Loucy (cell line): ENCODE results near the gene SCRN2.

Experiments used
- CTCF ChIP-seq: fragments of 200-600 bp; sonication (generic); conservative IDR thresholded peaks from 2 replicates; pipeline ENCODE4 v1.5.1; 2014; ENCODE audit warnings: mild to moderate bottlenecking, antibody characterized with exemption, low read length
- EZH2phosphoT487 ChIP-seq: fragments of 200-600 bp; IDR thresholded peaks from 2 replicates; pipeline ENCODE4 v1.6.1; 2018; ENCODE audit warnings: antibody characterized with exemption, mild to moderate bottlenecking, moderate library complexity, borderline replicate concordance

- no peak for TF ChIP-seq CTCF
- no peak for TF ChIP-seq EZH2phosphoT487
These were observed 9.3 kb upstream of the SCRN2 start for GRCh38 chr17:47850373-47850691.
